Suprapubic skin (tissue), 4 donors: ENCODE data around the gene MCM6.

ENCODE experiments used
- EP300 ChIP-seq: sonication (generic); formaldehyde crosslinking; IDR thresholded peaks from one replicate; pipeline ENCODE4 v1.6.1; 2017; ENCODE audit warnings: antibody characterized with exemption
- POLR2A ChIP-seq, 2 donors: fragments of 450-650 bp; IDR thresholded peaks; one replicate each; pipeline ENCODE4 v1.6.1; 2017; ENCODE audit warnings: antibody characterized with exemption in 2 of 2, mild to moderate bottlenecking in 2 of 2, moderate library complexity in 2 of 2
- POLR2AphosphoS5 ChIP-seq, 3 donors: sonication (generic); formaldehyde crosslinking; IDR thresholded peaks; one replicate each; pipeline ENCODE4 v1.6.1; 2017; ENCODE audit warnings: antibody characterized with exemption in 3 of 3

DNA sequence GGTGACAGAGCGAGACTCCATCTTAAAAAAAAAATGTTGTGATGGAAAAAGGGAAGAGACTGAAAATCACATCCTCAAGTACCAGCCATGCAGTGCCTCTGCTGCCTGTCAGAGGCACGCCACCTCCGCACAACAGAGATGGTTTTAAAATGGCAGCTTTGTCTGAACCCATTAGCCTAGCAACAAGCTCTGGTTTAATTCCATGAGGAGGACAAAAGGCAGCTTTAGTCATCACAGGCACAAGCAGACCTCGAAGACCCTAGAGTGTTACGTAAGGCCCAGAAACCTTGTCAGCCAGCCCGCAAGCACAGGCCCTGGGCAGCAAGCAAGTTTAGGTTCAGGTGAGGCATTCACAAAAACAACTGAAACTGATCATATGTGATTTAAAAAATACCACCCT lies 49.7 kb downstream of the MCM6 start:
- TF ChIP-seq POLR2A (IDR thresholded peaks at IDR 0.05) (no peak), POLR2AphosphoS5 (IDR thresholded peaks at IDR 0.05) (no peak), EP300 (no peak)
